K562 (cell line): ENCODE measurements around the gene TRIOBP. TPM values are rescaled to one million over a fixed set of nuclear protein-coding genes. Genes with fewer than 3 reads are reported as not detected.
A peak's percentile ranks its signal among the peaks of the same experiment; 100 is the strongest.

Experiments used
- ATAC-seq: fragments of 200-7000 bp; cut with Tn5 transposase; 3 replicates; pipeline ENCODE4 v1.9.1; 2020; ENCODE audit warnings: moderate library complexity
- BruUV-seq: library from RNA; stranded (reverse); fragments of 400-500 nt; replicated peaks from 2 replicates; lab custom pipeline; 2021; lab: Mats Ljungman, UMichigan
- CTCF ChIA-PET: fragments of 300-600 bp; formaldehyde crosslinking; extraction: SDS; loops from one replicate; lab custom pipeline; 2021; ENCODE audit warnings: low intra/inter-chr PET ratio; lab: Yijun Ruan, JAX
- POLR2A ChIA-PET: fragments of 300-600, 350-650 bp; sonication (Branson Sonifier 250); formaldehyde crosslinking; extraction: SDS; loops from one replicate; lab custom pipeline; 2021; ENCODE audit warnings: antibody characterized with exemption, inconsistent platforms; lab: Yijun Ruan, JAX
- DNase-seq, 4 experiments: peaks; one replicate each; pipeline versions ENCODE4 v3.0.0 to v3.0.0-alpha.2; 2011 to 2018; ENCODE audit warnings: low spot score in 3 of 4, mixed read lengths in 3 of 4; ENCODE audit errors: extremely low read depth in 1 of 4
- FAIRE-seq: peaks from 2 replicates; lab custom pipeline; 2011; peaks lifted over from hg19 to GRCh38; lab: Jason Lieb, UNC
- H2AFZ ChIP-seq: 2 replicates; pipeline ENCODE4 v1.6.0; 2011; ENCODE audit warnings: low read depth, low read length, control low read depth, inconsistent platforms
- H3K27ac ChIP-seq: fragments of 200-600 bp; 3 replicates; pipeline ENCODE4 v1.8.0; 2011; ENCODE audit warnings: low read depth, mild to moderate bottlenecking, control low read depth, inconsistent platforms, low read length, moderate library complexity, mixed read lengths; ENCODE audit errors: extremely low read depth
- H3K27me3 ChIP-seq, 2 experiments: fragments of 300-600 bp in 1 of 2; 2 replicates in 1 of 2; 3 replicates in 1 of 2; pipeline versions ENCODE4 v1.6.0 to v1.8.0; 2011; ENCODE audit warnings: inconsistent platforms in 2 of 2, low read length in 2 of 2, mild to moderate bottlenecking in 1 of 2, mixed read lengths in 1 of 2, moderate library complexity in 1 of 2; ENCODE audit not compliant: control insufficient read depth in 2 of 2, insufficient read depth in 2 of 2
- H3K36me3 ChIP-seq: fragments of 300-600 bp; 3 replicates; pipeline ENCODE4 v1.8.0; 2011; ENCODE audit warnings: mild to moderate bottlenecking, low read length, inconsistent platforms; ENCODE audit not compliant: control insufficient read depth, insufficient read depth
- H3K4me1 ChIP-seq, 2 experiments: fragments of 200-600 bp in 1 of 2; replicated peaks in 1 of 2; 2 replicates in 1 of 2; 3 replicates in 1 of 2; pipeline versions ENCODE4 v1.5.1 to v1.8.0; 2011; ENCODE audit warnings: inconsistent platforms in 2 of 2, low read length in 2 of 2, mild to moderate bottlenecking in 1 of 2, mixed read lengths in 1 of 2, moderate library complexity in 1 of 2; ENCODE audit not compliant: control insufficient read depth in 2 of 2, insufficient read depth in 2 of 2
- H3K4me2 ChIP-seq: 2 replicates; pipeline ENCODE4 v1.6.1; 2011; ENCODE audit warnings: low read length, control low read depth, inconsistent platforms, mixed read lengths; ENCODE audit not compliant: insufficient read depth
- H3K4me3 ChIP-seq: fragments of 200-600 bp; sonication (generic), shearing (Covaris generic); 2 replicates; pipeline ENCODE4 v1.5.1; 2016; ENCODE audit warnings: control low read depth, inconsistent platforms
- H3K79me2 ChIP-seq: fragments of 200-600 bp; 3 replicates; pipeline ENCODE4 v1.8.0; 2011; ENCODE audit warnings: low read length, inconsistent platforms; ENCODE audit not compliant: control insufficient read depth, insufficient read depth
- H3K9ac ChIP-seq, 2 experiments: 2 replicates each; pipeline versions ENCODE4 v1.6.0 to v1.6.1; 2011; ENCODE audit warnings: low read depth in 2 of 2, low read length in 2 of 2, control low read depth in 1 of 2, inconsistent platforms in 1 of 2, mild to moderate bottlenecking in 1 of 2, mixed read lengths in 1 of 2; ENCODE audit not compliant: insufficient read depth in 1 of 2
- H3K9me1 ChIP-seq: one replicate; pipeline ENCODE4 v1.6.0; 2011; ENCODE audit warnings: inconsistent platforms, mild to moderate bottlenecking, low read length, moderate library complexity; ENCODE audit not compliant: control insufficient read depth, insufficient read depth
- H3K9me3 ChIP-seq: replicated peaks from 2 replicates; pipeline ENCODE4 v1.5.1; 2011; ENCODE audit warnings: low read depth, low read length, inconsistent platforms; ENCODE audit not compliant: control insufficient read depth, insufficient read depth
- H4K20me1 ChIP-seq: replicated peaks from 2 replicates; pipeline ENCODE4 v1.6.1; 2011; ENCODE audit warnings: low read length, inconsistent platforms, mixed read lengths; ENCODE audit not compliant: control insufficient read depth, insufficient read depth
- ARNT ChIP-seq, 2 experiments: fragments of 450-650 bp; IDR thresholded peaks; 2 replicates each; pipeline ENCODE4 v1.6.1; 2016; ENCODE audit warnings: mild to moderate bottlenecking in 1 of 2
- CHD1 ChIP-seq: fragments of 200-600 bp; sonication (generic); IDR thresholded peaks from one replicate; pipeline ENCODE4 v1.6.1; 2012; ENCODE audit warnings: mild to moderate bottlenecking, moderate library complexity, low read length, inconsistent platforms
- HIVEP1 ChIP-seq: fragments of 250-450 bp; sonication (Bioruptor Pico); IDR thresholded peaks from 2 replicates; pipeline ENCODE4 v1.4.0; 2020; ENCODE audit warnings: mild to moderate bottlenecking
- KDM5B ChIP-seq: fragments of 200-600 bp; sonication (generic); IDR thresholded peaks from 2 replicates; pipeline ENCODE4 v1.6.1; 2012; ENCODE audit warnings: low read depth, mild to moderate bottlenecking, moderate library complexity, low read length, control low read depth, inconsistent platforms; ENCODE audit not compliant: insufficient replicate concordance
- LCOR ChIP-seq: sonication (generic); formaldehyde crosslinking; IDR thresholded peaks from 2 replicates; pipeline ENCODE4 v1.8.0; 2022; ENCODE audit warnings: mild to moderate bottlenecking, missing genetic modification reagents
- MAFK ChIP-seq: IDR thresholded peaks from 2 replicates; pipeline ENCODE4 v1.6.1; 2011; ENCODE audit warnings: low read length, improper control_type of control experiment
- MYBL2 ChIP-seq, 2 experiments: fragments of 450-650 bp in 1 of 2; sonication (generic) in 1 of 2; formaldehyde crosslinking in 1 of 2; IDR thresholded peaks; 2 replicates each; pipeline versions ENCODE4 v1.6.1 to v1.8.1; 2017 to 2022; ENCODE audit warnings: borderline replicate concordance in 1 of 2, inconsistent platforms in 1 of 2, low read depth in 1 of 2, mild to moderate bottlenecking in 1 of 2, missing genetic modification reagents in 1 of 2, moderate library complexity in 1 of 2
- NONO ChIP-seq, 2 experiments: fragments of 200-400 bp in 1 of 2; fragments of 450-650 bp in 1 of 2; formaldehyde crosslinking in 1 of 2; IDR thresholded peaks; 2 replicates each; pipeline ENCODE4 v1.6.1; 2017; ENCODE audit warnings: low read depth in 2 of 2, mild to moderate bottlenecking in 2 of 2, moderate library complexity in 2 of 2, low read length in 1 of 2
- TEAD1 ChIP-seq, 2 experiments: fragments of 450-650 bp in 1 of 2; sonication (generic) in 1 of 2; formaldehyde crosslinking; IDR thresholded peaks; 2 replicates each; pipeline versions ENCODE4 v1.4.0 to v1.8.0; 2020 to 2022; ENCODE audit warnings: mild to moderate bottlenecking in 2 of 2, missing genetic modification reagents in 1 of 2
- THAP12 ChIP-seq: fragments of 250-450 bp; sonication (Bioruptor Pico); IDR thresholded peaks from 2 replicates; pipeline ENCODE4 v1.9.0; 2021; ENCODE audit warnings: mild to moderate bottlenecking, inconsistent platforms
- ZNF133 ChIP-seq: fragments of 250-450 bp; sonication (Bioruptor Pico); IDR thresholded peaks from 2 replicates; pipeline ENCODE4 v1.4.0; 2020; ENCODE audit warnings: mild to moderate bottlenecking
- ZNF197 ChIP-seq: fragments of 200-800 bp; sonication (Bioruptor generic); IDR thresholded peaks from 2 replicates; pipeline ENCODE4 v1.6.1; 2016; ENCODE audit warnings: low read depth, missing genetic modification characterization, missing compliant biosample characterization
- ZNF696 ChIP-seq: fragments of 250-450 bp; sonication (Bioruptor Pico); conservative IDR thresholded peaks from 2 replicates; pipeline ENCODE4 v1.4.0; 2020; ENCODE audit warnings: mild to moderate bottlenecking, moderate library complexity
- ZNF740 ChIP-seq, 3 experiments: fragments of 200-800 bp in 1 of 3; sonication (Bioruptor generic) in 1 of 3; sonication (generic) in 1 of 3; formaldehyde crosslinking in 1 of 3; IDR thresholded peaks; 2 replicates each; pipeline versions ENCODE4 v1.6.1 to v1.8.0; 2016 to 2022; ENCODE audit warnings: mild to moderate bottlenecking in 2 of 3, missing compliant biosample characterization in 2 of 3, missing genetic modification characterization in 2 of 3, missing genetic modification reagents in 1 of 3
- WGBS: fragments of 100-300 bp; shearing (Covaris generic); methylation state at CpG from one replicate; pipeline ENCODE4 v1.1.6; 2016; ENCODE audit warnings: low coverage, mixed read lengths; ENCODE audit not compliant: insufficient coverage; ENCODE audit errors: missing lambda C conversion rate; 5-methylcytosine and 5-hydroxymethylcytosine counted together
- in situ Hi-C: fragments of 300-500 bp; cut with MboI; formaldehyde crosslinking; loops from 4 replicates; pipeline ENCODE4 v1.15.0; 2018; ENCODE audit warnings: inconsistent platforms, mixed read lengths
- intact Hi-C: fragments of 100-400 bp; cut with micrococcal nuclease; formaldehyde crosslinking; loops from 2 replicates; pipeline ENCODE4 v1.14.2; 2022
- polyA plus RNA-seq, 8 experiments: library from polyadenylated mRNA; depleted of rRNA in 4 of 8; stranded (reverse) in 5 of 8; unstranded in 3 of 8; fragments of >200 nt; fragmentation: Nextera tagmentation in 2 of 8; fragmentation: Illumina TruSeq in 1 of 8; extraction: Ambion mirVana in 2 of 8; extraction: Trizol in 1 of 8; gene quantifications; 2 replicates each; pipeline versions ENCODE4 v1.2.1 to v1.2.3, GENCODE V29; 2011 to 2014; ENCODE audit warnings: inconsistent platforms in 1 of 8, missing spikeins in 1 of 8
- total RNA-seq, 7 experiments: library from RNA; depleted of rRNA in 6 of 7; stranded (reverse); fragments of >200 nt in 6 of 7; fragmentation: Illumina TruSeq in 2 of 7; extraction: Trizol in 2 of 7; gene quantifications; 2 replicates each; pipeline versions ENCODE4 v1.2.1 to v1.2.3, GENCODE V29; 2011 to 2021; ENCODE audit warnings: low replicate concordance in 1 of 7

TRIOBP gene
- total and polyA plus RNA-seq, 9 of the 15 experiments (the other 6 are each of a cell fraction or from before 2014, with no cell fraction given) = 0.24 to 13.8 (median 5.5) TPM

DNA sequence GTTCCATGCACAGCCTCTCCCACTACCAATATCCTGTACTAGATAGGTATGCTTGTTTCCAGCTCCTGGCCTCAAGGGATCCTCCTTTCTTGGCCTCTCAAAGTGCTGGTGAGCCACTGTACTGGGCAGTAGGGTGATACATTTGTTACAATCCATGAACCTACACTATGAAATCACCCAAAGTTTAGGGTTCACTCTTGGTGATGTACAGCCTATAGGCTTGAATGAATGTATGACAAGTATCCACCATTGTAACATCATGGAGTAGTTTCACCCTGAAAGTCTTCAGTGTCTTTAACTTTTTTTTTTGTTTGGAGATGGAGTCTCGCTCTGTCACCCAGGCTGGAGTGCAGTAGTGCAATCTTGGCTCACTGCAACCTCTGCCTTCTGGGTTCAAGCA is 31.8 kb downstream of the TRIOBP start:
- CTCF ChIA-PET = no interaction called here
- H3K27ac ChIP-seq = no peak overlapping the region

More for the DNA sequence above, 31.8 kb downstream of the TRIOBP start:
- ATAC-seq = peak; percentile 38; the same call in 2 of the 3 replicates
- Histone ChIP-seq H3K9me3 (no peaks in the 10 kb centered on the region), H3K4me2 (no peak overlapping the region), H3K79me2 (no peaks in the 10 kb centered on the region), H3K27me3 (peaks cover 4 to 15% of the 10 kb centered on the region in 2 experiments; a peak in 3 of 5 replicates), H3K9me1 (no peaks in the 10 kb centered on the region), H2AFZ (peak overlapping the region; percentile 44; the same call in 1 of the 2 replicates), H3K36me3 (no peaks in the 10 kb centered on the region), H4K20me1 (no peaks in the 10 kb centered on the region), H3K4me3 (no peak overlapping the region), H3K4me1 (peaks cover 9 to 12% of the 10 kb centered on the region in 2 experiments; a peak in 3 of 5 replicates), H3K9ac (no peak overlapping the region)
- in situ Hi-C loops (no loop called here), intact Hi-C loops (no loop called here)
- POLR2A ChIA-PET = interaction anchor here (0.6 kb wide), 2 partner anchors 276 to 380 kb away, joined by 3 read pairs; no protein-coding TSS in a partner anchor
- 83% methylated on average over 1 of the region's 1 CpG for WGBS
- BruUV-seq = no TSS peak
- TF ChIP-seq LCOR (CRISPR knock-in tag) = no peak
- TF ChIP-seq ZNF133 (CRISPR knock-in tag) = no peak
- no peak for TF ChIP-seq ZNF740 (CRISPR knock-in tag; IDR thresholded peaks at IDR 0.05)
- no peak for TF ChIP-seq ZNF740 (tag; IDR thresholded peaks at IDR 0.05)
- TF ChIP-seq THAP12 (CRISPR knock-in tag) = no peak
- TF ChIP-seq TEAD1 (CRISPR knock-in tag; IDR thresholded peaks at IDR 0.05) = no peak
- TF ChIP-seq NONO (IDR thresholded peaks at IDR 0.05; ENCODE audit: low read depth in 2 of 2, low read length in 1 of 2) = no peak
- TF ChIP-seq ARNT (IDR thresholded peaks at IDR 0.05) = no peak
- no peak for TF ChIP-seq KDM5B
- no peak for TF ChIP-seq MYBL2 (IDR thresholded peaks at IDR 0.05; ENCODE audit: low read depth)
- no peak for TF ChIP-seq MYBL2 (CRISPR knock-in tag; IDR thresholded peaks at IDR 0.05; ENCODE audit: borderline replicate concordance)
- no peak for TF ChIP-seq ZNF696 (CRISPR knock-in tag)
- TF ChIP-seq ZNF197 = no peak
- TF ChIP-seq CHD1 = no peak
- no peak for TF ChIP-seq HIVEP1 (CRISPR knock-in tag)
- TF ChIP-seq MAFK = no peak
- no peak for FAIRE-seq
- no peak for DNase-seq
